ENCODE data around the gene PEX3. TPM values are rescaled to one million over a fixed set of nuclear protein-coding genes. Genes with fewer than 3 reads are reported as not detected.

The PEX3 gene
- total RNA-seq, 4 donors from 2014 or later, result 9.8 to 18.2 (median 12.3) TPM

DNA sequence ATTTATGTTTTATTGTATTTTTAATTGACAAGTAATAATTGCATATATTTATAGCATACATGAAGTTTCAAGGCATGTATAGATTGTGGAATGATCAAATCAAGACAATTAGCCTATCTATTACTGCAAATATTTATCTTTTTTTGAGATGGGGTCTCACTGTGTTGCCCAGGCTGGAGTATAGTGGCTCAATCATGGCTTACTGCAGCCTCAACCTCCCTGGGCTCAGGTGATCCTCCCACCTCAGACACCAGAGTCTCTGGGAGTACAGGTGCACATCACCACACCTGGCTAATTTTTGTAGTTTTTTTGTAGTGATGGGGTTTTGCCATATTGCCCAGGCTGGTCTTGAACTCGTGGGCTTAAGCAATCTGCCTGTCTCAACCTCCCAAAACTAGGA, 77.1 kb downstream of the PEX3 start:
- H3K4me1 ChIP-seq, result no peaks in the 10 kb centered on the region
- no peak for DNase-seq
- no peak overlapping the region for H3K27ac ChIP-seq
- no peaks in the 10 kb centered on the region for H3K36me3 ChIP-seq
- in situ Hi-C loops (cut with MboI; ENCODE audit: low sequenced_read_pairs in 4 of 4) (no loop called here), intact Hi-C loops (cut with DNase I; ENCODE audit: low total_unique reads) (no loop called here)
- ATAC-seq, result no peak
- no peaks in the 10 kb centered on the region for H3K9me3 ChIP-seq
- no peak for TF ChIP-seq POLR2A (IDR thresholded peaks at IDR 0.05)
- TF ChIP-seq, protein P1, sequence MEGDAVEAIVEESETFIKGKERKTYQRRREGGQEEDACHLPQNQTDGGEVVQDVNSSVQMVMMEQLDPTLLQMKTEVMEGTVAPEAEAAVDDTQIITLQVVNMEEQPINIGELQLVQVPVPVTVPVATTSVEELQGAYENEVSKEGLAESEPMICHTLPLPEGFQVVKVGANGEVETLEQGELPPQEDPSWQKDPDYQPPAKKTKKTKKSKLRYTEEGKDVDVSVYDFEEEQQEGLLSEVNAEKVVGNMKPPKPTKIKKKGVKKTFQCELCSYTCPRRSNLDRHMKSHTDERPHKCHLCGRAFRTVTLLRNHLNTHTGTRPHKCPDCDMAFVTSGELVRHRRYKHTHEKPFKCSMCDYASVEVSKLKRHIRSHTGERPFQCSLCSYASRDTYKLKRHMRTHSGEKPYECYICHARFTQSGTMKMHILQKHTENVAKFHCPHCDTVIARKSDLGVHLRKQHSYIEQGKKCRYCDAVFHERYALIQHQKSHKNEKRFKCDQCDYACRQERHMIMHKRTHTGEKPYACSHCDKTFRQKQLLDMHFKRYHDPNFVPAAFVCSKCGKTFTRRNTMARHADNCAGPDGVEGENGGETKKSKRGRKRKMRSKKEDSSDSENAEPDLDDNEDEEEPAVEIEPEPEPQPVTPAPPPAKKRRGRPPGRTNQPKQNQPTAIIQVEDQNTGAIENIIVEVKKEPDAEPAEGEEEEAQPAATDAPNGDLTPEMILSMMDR (IDR thresholded peaks at IDR 0.05 in 4 of 5, conservative IDR thresholded peaks at IDR 0.05 in 1 of 5), result no peak
- H3K27me3 ChIP-seq, result no peaks in the 10 kb centered on the region
- H3K4me3 ChIP-seq, result no peak overlapping the region

DNA sequence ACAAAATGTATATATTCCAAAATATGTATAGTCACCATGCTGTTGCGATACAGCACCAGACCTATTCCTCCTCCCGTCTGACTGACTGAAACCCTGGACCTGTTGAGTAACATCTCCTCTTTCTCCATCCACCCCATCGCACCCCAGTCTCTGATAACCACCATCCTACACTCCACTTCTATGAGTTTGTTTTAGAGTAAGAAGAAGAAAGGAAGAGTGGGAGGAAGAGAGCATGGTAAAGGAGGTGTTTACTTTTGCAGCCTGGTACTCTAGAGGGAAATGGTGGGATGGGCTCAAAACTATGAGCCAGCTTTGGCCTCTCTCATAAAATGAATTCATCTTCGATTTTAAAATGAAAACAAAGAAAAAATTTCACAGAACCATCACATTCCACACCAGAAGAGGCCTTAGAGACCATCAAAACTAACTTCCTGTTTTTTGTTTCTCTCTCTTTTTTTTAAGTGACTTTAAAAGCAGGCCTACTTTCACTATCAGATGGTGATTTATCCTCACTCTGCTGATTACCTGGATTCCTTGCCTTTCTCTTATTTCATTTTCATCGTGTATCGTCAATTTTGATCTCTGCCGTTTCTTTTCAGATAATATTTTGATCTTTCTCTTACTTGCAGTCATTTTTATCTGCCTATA, 77.7 kb downstream of the PEX3 start:
- Histone ChIP-seq H3K4me3 (no peak overlapping the region), H3K27ac (no peak overlapping the region), H3K4me1 (no peaks in the 10 kb centered on the region), H3K27me3 (no peaks in the 10 kb centered on the region), H3K36me3 (no peaks in the 10 kb centered on the region), H3K9me3 (no peaks in the 10 kb centered on the region)
- TF ChIP-seq, protein P1 (IDR thresholded peaks at IDR 0.05 in 4 of 5, conservative IDR thresholded peaks at IDR 0.05 in 1 of 5), result no peak
- TF ChIP-seq POLR2A (IDR thresholded peaks at IDR 0.05), result no peak
- intact Hi-C loops (cut with DNase I; ENCODE audit: low total_unique reads), result no loop called here
- ATAC-seq (no peak), DNase-seq (no peak)
- in situ Hi-C loops (cut with MboI; ENCODE audit: low sequenced_read_pairs in 4 of 4), result no loop called here

DNA sequence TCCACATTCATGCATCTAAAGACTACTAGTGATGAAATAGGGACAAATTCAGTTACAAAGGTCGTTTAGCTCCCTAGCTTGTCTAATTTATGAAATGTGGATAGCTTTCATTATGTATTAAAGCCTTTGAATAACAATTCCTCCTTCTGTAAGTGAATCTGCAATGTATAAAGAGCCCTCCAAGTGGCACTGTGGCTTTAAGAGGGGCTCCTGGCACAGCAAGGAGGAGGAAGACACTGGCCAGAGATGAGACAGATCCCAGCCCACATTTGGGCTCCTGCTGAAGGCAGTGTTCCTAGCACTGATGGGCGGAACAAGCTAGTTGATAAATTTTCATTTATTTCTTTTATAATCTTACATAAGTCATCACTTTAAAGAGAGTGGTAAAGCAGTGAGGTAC, 78.5 kb downstream of the PEX3 start:
- Histone ChIP-seq H3K4me3 (no peak overlapping the region), H3K4me1 (no peaks in the 10 kb centered on the region), H3K36me3 (no peaks in the 10 kb centered on the region), H3K27ac (no peak overlapping the region), H3K9me3 (no peaks in the 10 kb centered on the region), H3K27me3 (no peaks in the 10 kb centered on the region)
- DNase-seq, result no peak
- no peak for ATAC-seq
- intact Hi-C loops (cut with DNase I; ENCODE audit: low total_unique reads), result no loop called here
- in situ Hi-C loops (cut with MboI; ENCODE audit: low sequenced_read_pairs in 4 of 4), result no loop called here
- TF ChIP-seq, protein P1 (IDR thresholded peaks at IDR 0.05 in 4 of 5, conservative IDR thresholded peaks at IDR 0.05 in 1 of 5), result no peak
- TF ChIP-seq POLR2A (IDR thresholded peaks at IDR 0.05), result no peak

DNA sequence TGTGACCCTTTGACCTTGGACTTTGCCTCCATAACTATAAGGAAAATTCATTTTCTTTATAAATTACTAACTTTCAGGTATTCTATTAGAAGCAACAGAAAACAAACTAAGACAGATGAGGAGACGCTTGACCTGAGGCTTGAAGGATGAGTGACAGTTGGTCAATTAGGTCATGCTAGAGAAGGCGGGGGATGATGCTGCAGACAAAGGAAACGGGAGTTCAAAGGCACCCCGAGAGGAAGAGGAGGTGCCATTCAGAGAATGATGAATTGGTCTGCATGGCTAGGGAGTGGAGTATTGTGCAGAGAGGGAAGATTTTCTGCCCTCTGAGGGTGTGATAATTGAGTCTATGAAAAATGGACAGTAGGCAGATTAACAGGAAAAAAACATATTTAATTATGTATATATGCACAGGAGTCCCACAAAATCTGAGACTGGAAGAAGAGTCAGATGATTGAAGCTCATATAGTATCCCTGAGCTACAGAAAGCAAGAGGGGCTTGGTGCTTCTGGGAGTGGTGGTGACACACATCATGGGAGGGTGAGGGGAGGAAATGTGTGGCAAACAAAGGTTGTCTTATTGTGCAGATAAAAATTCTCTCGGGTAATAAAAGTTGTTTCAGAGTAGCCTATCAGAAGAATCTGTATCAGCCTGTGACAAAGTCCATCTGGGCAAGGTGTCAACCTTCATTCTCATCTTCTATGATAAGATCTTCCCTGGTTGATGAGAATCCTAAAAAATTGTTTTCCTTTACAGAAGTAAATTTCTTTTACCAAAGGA, 81.3 kb downstream of the PEX3 start:
- no peaks in the 10 kb centered on the region for H3K9me3 ChIP-seq
- ATAC-seq (no peak), DNase-seq (no peak)
- H3K4me3 ChIP-seq, result no peak overlapping the region
- H3K4me1 ChIP-seq, result no peaks in the 10 kb centered on the region
- intact Hi-C loops (cut with DNase I; ENCODE audit: low total_unique reads) (no loop called here), in situ Hi-C loops (cut with MboI; ENCODE audit: low sequenced_read_pairs in 4 of 4) (no loop called here)
- TF ChIP-seq, protein P1 (IDR thresholded peaks at IDR 0.05 in 4 of 5, conservative IDR thresholded peaks at IDR 0.05 in 1 of 5), result no peak
- no peak overlapping the region for H3K27ac ChIP-seq
- no peaks in the 10 kb centered on the region for H3K36me3 ChIP-seq
- peaks cover 0 to 4% (median 0%) of the 10 kb centered on the region in 3 donors for H3K27me3 ChIP-seq

Measured in gastrocnemius medialis (tissue), 4 donors.